Activated naive CD4-positive, alpha-beta T cell treated with anti-CD3 and anti-CD28 coated beads, Interleukin-2, amount 50 U/mL, for 72 hours (primary cell): ENCODE measurements around the gene GARNL3. TPM values are rescaled to one million over a fixed set of nuclear protein-coding genes. Genes with fewer than 3 reads are reported as not detected.
A peak's percentile ranks its signal among the peaks of the same experiment; 100 is the strongest.

Source experiments
- ATAC-seq, 2 donors: fragments of 150-1000 bp; cut with Tn5 transposase; 2 replicates each; pipeline ENCODE4 v1.10.0; 2021; ENCODE audit warnings: mild to moderate bottlenecking in 2 of 2, moderate library complexity in 2 of 2
- DNase-seq, 2 donors: peaks; one replicate each; pipeline ENCODE4 v3.0.0; 2021 to 2022; ENCODE audit warnings: low spot score in 2 of 2
- H3K27ac Mint-ChIP-seq, 2 donors: one replicate each; pipeline ENCODE4 v1.8.0; 2022; ENCODE audit warnings: mild to moderate bottlenecking in 2 of 2, mixed read lengths in 2 of 2
- H3K36me3 Mint-ChIP-seq, 2 donors: one replicate each; pipeline ENCODE4 v1.8.0; 2022; ENCODE audit warnings: mixed read lengths in 2 of 2
- H3K9me3 Mint-ChIP-seq, 2 donors: one replicate each; pipeline ENCODE4 v1.8.0; 2022; ENCODE audit warnings: mixed read lengths in 2 of 2
- total RNA-seq, 2 donors: library from RNA; stranded (reverse); gene quantifications; one replicate each; pipeline ENCODE4 v1.2.3, GENCODE V29; 2022

Gene GARNL3
- total RNA-seq, 2 donors from 2014 or later: 3.5 to 5.4 TPM

GRCh38 chr9:127258606-127259471 lies 5.7 kb upstream of the GARNL3 start:
- no peaks in the 10 kb centered on the region for H3K9me3 Mint-ChIP-seq
- H3K36me3 Mint-ChIP-seq: no peaks in the 10 kb centered on the region
- ATAC-seq (no peak), DNase-seq (no peak)
- no peak overlapping the region for H3K27ac Mint-ChIP-seq

DNA sequence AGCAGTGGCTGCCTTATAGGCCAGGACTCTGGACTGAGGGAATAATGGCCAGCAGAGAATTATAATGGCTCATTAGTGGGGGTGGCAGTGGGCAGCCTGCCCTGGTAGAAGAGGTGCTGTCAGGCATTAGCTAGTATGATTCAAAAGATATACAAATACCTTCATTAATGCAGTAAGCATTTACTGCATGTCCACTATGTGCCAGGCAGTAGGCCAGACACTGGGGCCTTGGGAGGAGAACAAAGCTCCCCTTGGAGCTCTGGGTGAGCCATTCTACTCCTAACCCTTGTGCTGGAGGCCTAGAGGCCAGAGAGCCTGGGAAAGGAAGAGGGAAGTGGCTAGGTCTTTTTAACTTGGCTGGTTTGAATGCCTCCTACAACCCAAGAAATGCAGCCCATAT lies 2.0 kb upstream of the GARNL3 start:
- Mint-ChIP-seq H3K9me3 (no peaks in the 10 kb centered on the region), H3K27ac (no peak overlapping the region), H3K36me3 (no peaks in the 10 kb centered on the region)
- no peak for ATAC-seq
- no peak for DNase-seq

- DNase-seq (no peak), ATAC-seq (no peak)
- Mint-ChIP-seq H3K36me3 (no peaks in the 10 kb centered on the region), H3K9me3 (no peaks in the 10 kb centered on the region), H3K27ac (no peak overlapping the region)
Observed at GRCh38 chr9:127263237-127263636, 1.3 kb upstream of the GARNL3 start.

DNA sequence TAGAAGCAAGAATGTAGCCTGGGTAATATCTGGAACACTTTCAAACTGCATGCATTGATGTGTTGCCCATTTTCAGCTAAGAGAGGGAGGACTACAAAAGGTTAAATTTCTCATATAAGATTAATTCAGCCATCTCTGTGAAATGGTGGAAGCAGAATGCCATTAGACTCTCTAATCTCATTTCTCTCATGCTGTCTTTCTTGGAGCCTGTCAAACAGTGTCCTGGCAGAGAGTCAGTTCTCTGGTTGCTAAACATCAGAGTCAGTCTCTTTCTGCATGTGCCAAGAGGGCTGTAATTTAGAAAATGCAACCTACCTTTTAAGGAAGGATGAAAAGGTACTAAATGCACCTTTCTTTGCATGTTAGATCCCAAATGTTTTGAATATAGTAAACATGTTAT lies 910 bp upstream of the GARNL3 start:
- Mint-ChIP-seq H3K9me3 (no peaks in the 10 kb centered on the region), H3K27ac (no peak overlapping the region), H3K36me3 (no peaks in the 10 kb centered on the region)
- ATAC-seq: no peak
- DNase-seq: no peak

DNA sequence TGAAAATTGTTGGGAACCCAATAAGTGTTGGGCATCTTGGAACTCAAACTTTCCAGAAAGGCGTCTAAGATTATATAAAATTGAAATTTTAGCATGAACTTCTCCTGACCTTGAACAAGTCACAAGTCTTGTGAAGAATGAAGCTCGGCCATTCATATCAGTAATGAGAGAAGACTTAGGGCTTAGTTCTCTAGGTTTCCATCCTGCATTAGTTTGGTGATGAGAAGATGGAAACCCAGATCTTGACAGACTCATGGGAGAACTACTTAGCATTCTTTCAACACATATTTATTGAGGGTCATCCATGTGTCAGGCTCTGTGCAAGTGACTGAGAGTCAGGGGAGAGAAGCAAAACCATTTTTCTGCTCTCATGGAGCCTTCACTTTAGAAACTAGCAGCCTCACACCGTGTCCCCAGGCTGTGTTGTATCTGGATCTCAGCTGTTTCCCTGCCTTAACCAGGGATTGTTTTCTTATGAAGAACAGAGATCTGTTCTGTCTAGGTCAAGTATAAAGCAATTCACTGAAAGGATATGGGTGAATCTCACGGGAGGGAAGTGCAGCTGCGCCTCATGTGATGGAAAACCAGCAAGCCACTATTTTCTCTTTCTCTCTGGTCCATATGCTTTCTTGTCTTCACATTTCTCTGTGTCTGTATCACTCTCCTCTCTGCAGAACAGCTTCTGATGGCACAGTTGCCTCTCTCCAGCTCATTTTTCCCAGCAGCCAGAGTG lies 3.4 kb downstream of the GARNL3 start:
- peak in 1 of 2 donors; percentile 67 for ATAC-seq
- Mint-ChIP-seq H3K36me3 (no peaks in the 10 kb centered on the region), H3K9me3 (no peaks in the 10 kb centered on the region)

DNA sequence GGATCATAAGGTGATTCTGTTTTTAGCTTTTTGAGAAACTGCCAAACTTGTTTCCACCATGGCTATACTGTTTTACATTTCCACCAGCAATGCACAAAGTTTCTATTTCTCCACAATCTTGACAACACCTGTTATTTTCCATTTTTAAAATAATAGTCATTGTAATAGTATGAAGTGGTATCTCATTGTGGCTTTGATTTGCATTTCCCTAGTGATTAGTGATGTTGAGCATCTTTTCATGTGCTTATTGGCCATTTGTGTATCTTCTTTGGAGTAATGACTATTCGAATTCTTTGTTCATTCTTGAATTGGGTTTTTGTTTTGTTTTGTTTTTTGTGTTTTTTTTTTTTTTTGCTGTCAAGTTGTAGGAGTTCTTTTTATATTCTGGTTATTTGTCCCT lies 4.9 kb downstream of the GARNL3 start:
- H3K9me3 Mint-ChIP-seq: no peaks in the 10 kb centered on the region
- DNase-seq (no peak), ATAC-seq (no peak)
- H3K36me3 Mint-ChIP-seq: no peaks in the 10 kb centered on the region
- H3K27ac Mint-ChIP-seq: no peak overlapping the region

More for the DNA sequence above, 3.4 kb downstream of the GARNL3 start:
- no peak overlapping the region for H3K27ac Mint-ChIP-seq
- DNase-seq: no peak

GRCh38 chr9:127273326-127273725 lies 8.8 kb downstream of the GARNL3 start:
- no peak for ATAC-seq
- no peak overlapping the region for H3K27ac Mint-ChIP-seq
- no peak for DNase-seq
- H3K36me3 Mint-ChIP-seq: no peaks in the 10 kb centered on the region
- no peaks in the 10 kb centered on the region for H3K9me3 Mint-ChIP-seq

DNA sequence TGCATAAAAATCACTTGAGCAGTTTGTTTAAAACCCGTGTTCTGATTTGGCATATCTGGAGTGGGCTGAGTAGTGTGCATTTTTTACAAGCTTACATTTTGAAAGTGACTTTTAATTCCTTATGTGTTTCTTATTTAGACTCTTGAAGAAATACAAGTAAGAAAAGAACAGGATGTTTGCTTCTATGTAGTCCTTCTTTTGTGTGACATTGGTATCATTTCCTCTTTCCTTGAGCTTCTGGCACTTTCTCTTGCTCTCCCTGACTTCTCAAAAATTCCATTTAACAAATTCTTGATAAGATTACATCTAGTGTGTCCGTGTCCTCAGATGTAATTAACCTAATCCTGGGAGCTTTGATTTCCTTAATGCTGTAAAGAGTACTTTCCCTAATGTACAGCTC lies 12.5 kb downstream of the GARNL3 start:
- Mint-ChIP-seq H3K36me3 (no peaks in the 10 kb centered on the region), H3K9me3 (no peaks in the 10 kb centered on the region), H3K27ac (no peak overlapping the region)
- ATAC-seq: no peak
- no peak for DNase-seq

GRCh38 chr9:127277770-127278169 lies 13.2 kb downstream of the GARNL3 start:
- Mint-ChIP-seq H3K27ac (no peak overlapping the region), H3K9me3 (no peaks in the 10 kb centered on the region), H3K36me3 (no peaks in the 10 kb centered on the region)
- no peak for DNase-seq
- ATAC-seq: no peak

GRCh38 chr9:127278372-127278771 lies 13.8 kb downstream of the GARNL3 start:
- H3K27ac Mint-ChIP-seq: no peak overlapping the region
- peak; percentile 45 to 93 for ATAC-seq

GRCh38 chr9:127279717-127280285 lies 15.2 kb downstream of the GARNL3 start:
- no peaks in the 10 kb centered on the region for H3K36me3 Mint-ChIP-seq

More at GRCh38 chr9:127278372-127278771, 13.8 kb downstream of the GARNL3 start:
- H3K36me3 Mint-ChIP-seq: no peaks in the 10 kb centered on the region
- DNase-seq: no peak
- no peaks in the 10 kb centered on the region for H3K9me3 Mint-ChIP-seq

GRCh38 chr9:127280880-127281660 lies 16.5 kb downstream of the GARNL3 start:
- H3K9me3 Mint-ChIP-seq: no peaks in the 10 kb centered on the region
- no peaks in the 10 kb centered on the region for H3K36me3 Mint-ChIP-seq
- no peak overlapping the region for H3K27ac Mint-ChIP-seq
- ATAC-seq: no peak
- DNase-seq: no peak

More at GRCh38 chr9:127279717-127280285, 15.2 kb downstream of the GARNL3 start:
- ATAC-seq (no peak), DNase-seq (no peak)
- H3K9me3 Mint-ChIP-seq: no peaks in the 10 kb centered on the region
- no peak overlapping the region for H3K27ac Mint-ChIP-seq

DNA sequence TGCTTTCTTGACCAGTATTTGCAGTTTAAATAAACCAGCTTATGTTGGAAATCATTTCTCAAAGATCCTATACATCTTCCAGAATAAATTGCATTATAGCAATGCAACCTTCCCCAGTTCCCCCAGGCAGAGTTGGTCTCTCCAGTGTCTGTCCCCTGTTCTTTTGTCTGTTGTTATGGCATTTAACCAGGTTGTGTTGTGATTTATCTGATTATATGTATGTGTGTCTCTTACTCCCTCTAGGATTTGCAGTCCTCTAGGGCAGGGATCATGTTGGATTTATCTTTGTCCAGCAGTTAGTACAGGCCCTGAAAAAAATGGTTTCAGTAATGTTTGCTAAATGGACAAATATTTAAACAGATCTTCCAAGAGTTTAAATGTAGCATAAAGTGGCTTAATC lies 17.3 kb downstream of the GARNL3 start:
- no peak overlapping the region for H3K27ac Mint-ChIP-seq
- H3K9me3 Mint-ChIP-seq: no peaks in the 10 kb centered on the region
- H3K36me3 Mint-ChIP-seq: no peaks in the 10 kb centered on the region
- ATAC-seq (no peak), DNase-seq (no peak)

DNA sequence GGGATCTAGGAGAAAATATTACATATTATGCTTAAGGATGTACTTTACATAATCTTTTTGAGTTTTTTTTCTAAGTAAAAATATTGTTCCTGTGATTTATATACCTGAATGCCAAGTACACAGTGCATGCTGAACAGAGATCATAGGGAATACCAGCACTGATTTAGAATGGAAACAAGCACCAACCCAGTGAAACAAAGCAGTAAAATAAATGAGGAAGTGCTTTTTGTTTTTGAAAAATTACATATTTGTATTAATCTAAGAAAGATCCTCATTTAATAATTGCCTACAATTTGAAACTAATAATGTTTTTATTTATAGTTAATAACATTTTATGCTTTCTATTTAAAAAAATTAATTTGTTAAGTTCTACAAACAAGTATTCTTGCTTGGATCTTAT lies 18.0 kb downstream of the GARNL3 start:
- Mint-ChIP-seq H3K9me3 (no peaks in the 10 kb centered on the region), H3K27ac (no peak overlapping the region), H3K36me3 (no peaks in the 10 kb centered on the region)
- no peak for ATAC-seq
- no peak for DNase-seq

DNA sequence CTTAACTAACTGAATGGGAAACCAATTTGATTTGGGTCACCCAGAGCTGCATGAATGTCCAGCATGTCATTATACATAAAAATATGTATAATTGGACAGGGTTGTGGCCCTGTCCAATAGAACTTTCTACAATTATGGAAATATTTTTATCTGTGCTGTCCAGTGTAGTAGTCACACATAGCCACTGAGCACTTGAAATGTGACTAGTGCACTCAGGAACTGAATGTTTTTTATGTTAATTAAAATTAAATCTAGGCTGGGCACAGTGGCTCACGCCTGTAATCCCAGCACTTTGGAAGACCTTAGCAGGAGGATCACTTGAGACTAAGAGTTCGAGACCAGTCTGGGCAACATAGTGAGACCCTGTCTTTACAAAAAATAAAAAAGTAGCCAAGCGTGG lies 18.6 kb downstream of the GARNL3 start:
- no peak for ATAC-seq
- H3K9me3 Mint-ChIP-seq: no peaks in the 10 kb centered on the region

DNA sequence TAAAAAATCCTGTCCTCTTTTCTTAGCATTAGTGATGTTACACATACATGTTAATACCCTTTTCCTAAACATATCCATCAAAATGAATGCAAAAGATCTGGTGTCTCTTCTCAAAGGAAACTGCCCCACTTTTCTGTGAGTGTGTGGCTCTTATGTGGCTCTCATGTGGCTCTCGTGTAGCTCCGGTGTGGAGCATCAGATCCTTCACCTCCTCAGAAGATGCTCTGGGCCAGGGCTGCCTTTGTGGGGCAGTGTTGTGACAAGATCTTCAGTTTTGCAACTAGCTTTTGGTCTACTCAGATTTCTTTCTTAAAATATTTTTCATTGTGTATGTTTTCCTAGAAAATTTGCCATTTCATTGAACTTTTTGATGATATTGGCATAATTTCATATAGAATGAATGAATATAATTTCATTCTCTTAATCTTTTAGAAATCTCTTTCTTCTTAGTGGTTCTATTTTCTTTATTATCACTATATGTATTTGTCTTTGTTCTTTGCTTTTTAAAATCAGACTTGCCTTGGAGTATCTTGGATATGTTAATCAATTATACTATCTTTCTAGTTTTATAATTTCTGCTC lies 19.4 kb downstream of the GARNL3 start:
- DNase-seq: no peak
- no peaks in the 10 kb centered on the region for H3K36me3 Mint-ChIP-seq
- H3K9me3 Mint-ChIP-seq: no peaks in the 10 kb centered on the region
- no peak for ATAC-seq
- no peak overlapping the region for H3K27ac Mint-ChIP-seq

More for the DNA sequence above, 18.6 kb downstream of the GARNL3 start:
- Mint-ChIP-seq H3K27ac (no peak overlapping the region), H3K36me3 (no peaks in the 10 kb centered on the region)
- no peak for DNase-seq
